GM12891 (cell line): ENCODE results near the gene BCAT1.

Experiments
- PAX5 ChIP-seq: IDR thresholded peaks from 2 replicates; pipeline ENCODE4 v1.6.1; 2011; ENCODE audit warnings: low read length, moderate library complexity, mild to moderate bottlenecking; ENCODE audit not compliant: insufficient read depth, severe bottlenecking
- POLR2A ChIP-seq: IDR thresholded peaks from 2 replicates; pipeline ENCODE4 v1.6.1; 2011; ENCODE audit warnings: low read depth, low read length, control low read depth
- POLR2AphosphoS5 ChIP-seq: IDR thresholded peaks from 2 replicates; pipeline ENCODE4 v1.6.1; 2011; ENCODE audit warnings: low read depth, low read length, control low read depth
- POU2F2 ChIP-seq: IDR thresholded peaks from 2 replicates; pipeline ENCODE4 v1.6.1; 2011; ENCODE audit warnings: low read depth, mild to moderate bottlenecking, control low read depth, low read length, moderate library complexity
- SPI1 ChIP-seq: IDR thresholded peaks from 2 replicates; pipeline ENCODE4 v1.6.1; 2011; ENCODE audit warnings: low read depth, low read length, control low read depth
- TAF1 ChIP-seq: IDR thresholded peaks from 2 replicates; pipeline ENCODE4 v1.6.1; 2011; ENCODE audit warnings: low read depth, low read length, control low read depth

DNA sequence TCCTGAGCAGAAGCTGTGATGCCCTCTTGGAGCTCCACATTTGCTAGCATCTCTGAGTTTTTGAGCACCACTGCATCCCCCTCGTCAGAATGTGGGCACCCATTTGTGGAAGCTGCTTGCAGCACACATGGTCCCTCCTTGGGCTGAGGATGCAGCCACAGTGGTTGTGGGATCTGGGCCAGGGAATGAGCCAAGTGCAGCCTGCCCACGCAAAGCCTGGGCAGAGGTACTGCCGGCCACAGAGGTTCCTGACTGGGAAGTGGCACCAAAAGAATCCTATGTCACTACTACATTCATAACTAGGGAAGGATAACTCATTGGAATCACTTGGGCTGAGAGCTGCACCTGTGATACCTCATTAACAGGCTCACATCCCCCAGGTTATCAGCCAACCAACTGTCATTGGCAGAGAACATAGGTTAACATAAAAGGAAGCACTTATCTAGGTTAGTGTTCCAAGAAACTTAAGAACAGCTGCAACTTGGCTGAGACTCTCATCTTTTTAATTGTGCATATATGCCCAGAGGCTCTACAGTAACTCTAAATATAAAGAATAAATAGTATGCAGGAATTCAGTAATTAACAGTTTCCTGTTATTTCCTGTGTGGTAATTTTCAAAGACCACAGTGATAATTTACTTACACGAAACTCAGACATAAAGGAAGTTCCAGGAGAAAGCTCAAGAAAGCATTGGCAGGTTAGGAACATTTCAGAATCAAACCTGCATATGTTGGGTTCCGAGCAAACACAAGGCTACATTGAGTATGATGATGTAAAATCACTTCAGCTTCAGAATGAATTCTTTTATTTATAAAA, 145.3 kb downstream of the BCAT1 start:
- no peak for TF ChIP-seq POLR2AphosphoS5
- TF ChIP-seq POLR2A, result no peak
- TF ChIP-seq PAX5, result no peak
- TF ChIP-seq TAF1, result no peak
- TF ChIP-seq SPI1, result no peak
- TF ChIP-seq POU2F2, result no peak
